DND-41 (cell line): ENCODE results near the gene LCN15.

Experiments
- EZH2 ChIP-seq: IDR thresholded peaks from 3 replicates; pipeline ENCODE4 v1.6.1; 2012; ENCODE audit warnings: borderline replicate concordance, low read depth, mild to moderate bottlenecking, moderate library complexity, low read length, inconsistent platforms; ENCODE audit not compliant: severe bottlenecking
- TF ChIP-seq, protein P1 (sequence below): IDR thresholded peaks from 2 replicates; pipeline ENCODE4 v1.5.1; 2012; ENCODE audit warnings: borderline replicate concordance, low read length, moderate library complexity, mild to moderate bottlenecking; ENCODE audit not compliant: poor library complexity, severe bottlenecking; ENCODE audit errors: extremely low read depth

DNA sequence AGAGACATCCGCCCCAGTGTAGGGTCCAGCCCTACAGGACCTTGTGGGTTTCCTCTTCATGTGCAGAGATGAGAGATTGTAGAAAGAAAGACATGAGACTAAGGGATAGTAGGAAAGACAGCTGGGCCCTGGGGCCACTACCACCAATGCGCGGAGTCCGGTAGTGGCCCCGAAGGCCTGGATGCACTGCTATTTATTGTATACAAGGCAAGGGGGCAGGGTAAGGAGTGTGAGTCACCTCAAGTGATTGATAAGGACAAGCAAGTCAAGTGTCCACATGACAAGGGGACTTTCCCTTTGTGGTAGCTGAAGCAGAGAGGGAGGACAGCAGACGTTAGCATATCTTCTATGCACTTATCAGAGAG is 20.7 kb upstream of the LCN15 start:
- TF ChIP-seq, protein P1, sequence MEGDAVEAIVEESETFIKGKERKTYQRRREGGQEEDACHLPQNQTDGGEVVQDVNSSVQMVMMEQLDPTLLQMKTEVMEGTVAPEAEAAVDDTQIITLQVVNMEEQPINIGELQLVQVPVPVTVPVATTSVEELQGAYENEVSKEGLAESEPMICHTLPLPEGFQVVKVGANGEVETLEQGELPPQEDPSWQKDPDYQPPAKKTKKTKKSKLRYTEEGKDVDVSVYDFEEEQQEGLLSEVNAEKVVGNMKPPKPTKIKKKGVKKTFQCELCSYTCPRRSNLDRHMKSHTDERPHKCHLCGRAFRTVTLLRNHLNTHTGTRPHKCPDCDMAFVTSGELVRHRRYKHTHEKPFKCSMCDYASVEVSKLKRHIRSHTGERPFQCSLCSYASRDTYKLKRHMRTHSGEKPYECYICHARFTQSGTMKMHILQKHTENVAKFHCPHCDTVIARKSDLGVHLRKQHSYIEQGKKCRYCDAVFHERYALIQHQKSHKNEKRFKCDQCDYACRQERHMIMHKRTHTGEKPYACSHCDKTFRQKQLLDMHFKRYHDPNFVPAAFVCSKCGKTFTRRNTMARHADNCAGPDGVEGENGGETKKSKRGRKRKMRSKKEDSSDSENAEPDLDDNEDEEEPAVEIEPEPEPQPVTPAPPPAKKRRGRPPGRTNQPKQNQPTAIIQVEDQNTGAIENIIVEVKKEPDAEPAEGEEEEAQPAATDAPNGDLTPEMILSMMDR = no peak
- no peak for TF ChIP-seq EZH2
